Omental fat pad (tissue), 4 donors: ENCODE measurements around the gene FOXO6. TPM values are rescaled to one million over a fixed set of nuclear protein-coding genes. Genes with fewer than 3 reads are reported as not detected.
A peak's percentile ranks its signal among the peaks of the same experiment; 100 is the strongest.

ENCODE experiments used
- ATAC-seq: fragments of 150-250 bp; one replicate; pipeline ENCODE4 v1.9.1; 2016; ENCODE audit warnings: mild to moderate bottlenecking, moderate library complexity; ENCODE audit not compliant: low FRiP score
- DNase-seq: peaks from one replicate; pipeline ENCODE4 v3.0.0-alpha.2; 2019; ENCODE audit warnings: low spot score
- total RNA-seq, 4 donors: library from RNA; depleted of rRNA; stranded (reverse); fragments of >200 nt; gene quantifications; one replicate each; pipeline ENCODE4 v1.1.0, GENCODE V29; 2016
- TF ChIP-seq, protein P1 (sequence below), 3 donors: fragments of 450-650 bp; IDR thresholded peaks; one replicate each; pipeline ENCODE4 v1.5.1; 2016 to 2017; ENCODE audit warnings: antibody characterized with exemption in 3 of 3, mild to moderate bottlenecking in 3 of 3, moderate library complexity in 2 of 3

FOXO6 gene
- under 1 TPM in 3 of 4 donors, not detected in 1; 0.12 to 0.93 (median 0.31) TPM for total RNA-seq

DNA sequence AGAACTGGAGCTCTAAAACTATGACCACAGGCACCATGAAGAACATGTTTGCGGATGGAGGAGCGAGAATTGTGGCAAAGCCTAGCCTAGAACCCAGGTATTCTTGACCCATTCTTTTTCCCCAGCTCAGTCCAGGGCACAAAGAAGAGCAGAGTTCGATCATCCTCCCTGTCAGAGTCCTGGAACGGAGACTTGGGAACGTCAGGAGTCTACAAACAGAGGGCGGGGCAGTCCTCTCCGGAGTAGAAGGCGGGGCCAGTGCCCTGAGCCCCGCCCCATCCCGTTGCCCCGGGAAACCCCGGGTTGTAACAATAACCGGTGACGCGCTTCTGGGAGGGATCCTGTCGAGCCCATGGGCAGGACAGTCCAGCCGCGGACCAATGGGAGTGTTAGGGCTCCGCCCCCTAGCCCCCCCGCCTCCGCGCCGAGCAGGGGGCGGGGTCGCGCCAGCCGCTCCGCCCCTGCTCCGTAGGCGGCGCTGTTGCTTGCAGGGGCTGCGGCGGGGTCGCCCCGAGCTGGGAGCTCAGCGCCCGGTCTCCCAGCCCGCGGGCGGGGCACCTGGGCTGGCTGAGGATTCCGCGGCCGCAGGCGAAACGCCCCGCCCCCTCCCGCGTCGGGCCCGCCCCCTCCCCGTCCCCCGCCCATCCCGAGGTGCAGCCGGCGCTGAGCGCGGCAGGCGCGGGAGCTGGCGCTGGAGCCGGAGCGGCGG lies at the start of gene FOXO6:
FOXO6 (plus strand) TSS at position 649 of the 709 bp plus-strand sequence.
- peak; percentile 98 for DNase-seq
- peak; percentile 93 for ATAC-seq
- TF ChIP-seq, protein P1, sequence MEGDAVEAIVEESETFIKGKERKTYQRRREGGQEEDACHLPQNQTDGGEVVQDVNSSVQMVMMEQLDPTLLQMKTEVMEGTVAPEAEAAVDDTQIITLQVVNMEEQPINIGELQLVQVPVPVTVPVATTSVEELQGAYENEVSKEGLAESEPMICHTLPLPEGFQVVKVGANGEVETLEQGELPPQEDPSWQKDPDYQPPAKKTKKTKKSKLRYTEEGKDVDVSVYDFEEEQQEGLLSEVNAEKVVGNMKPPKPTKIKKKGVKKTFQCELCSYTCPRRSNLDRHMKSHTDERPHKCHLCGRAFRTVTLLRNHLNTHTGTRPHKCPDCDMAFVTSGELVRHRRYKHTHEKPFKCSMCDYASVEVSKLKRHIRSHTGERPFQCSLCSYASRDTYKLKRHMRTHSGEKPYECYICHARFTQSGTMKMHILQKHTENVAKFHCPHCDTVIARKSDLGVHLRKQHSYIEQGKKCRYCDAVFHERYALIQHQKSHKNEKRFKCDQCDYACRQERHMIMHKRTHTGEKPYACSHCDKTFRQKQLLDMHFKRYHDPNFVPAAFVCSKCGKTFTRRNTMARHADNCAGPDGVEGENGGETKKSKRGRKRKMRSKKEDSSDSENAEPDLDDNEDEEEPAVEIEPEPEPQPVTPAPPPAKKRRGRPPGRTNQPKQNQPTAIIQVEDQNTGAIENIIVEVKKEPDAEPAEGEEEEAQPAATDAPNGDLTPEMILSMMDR (IDR thresholded peaks at IDR 0.05), result no peak

DNA sequence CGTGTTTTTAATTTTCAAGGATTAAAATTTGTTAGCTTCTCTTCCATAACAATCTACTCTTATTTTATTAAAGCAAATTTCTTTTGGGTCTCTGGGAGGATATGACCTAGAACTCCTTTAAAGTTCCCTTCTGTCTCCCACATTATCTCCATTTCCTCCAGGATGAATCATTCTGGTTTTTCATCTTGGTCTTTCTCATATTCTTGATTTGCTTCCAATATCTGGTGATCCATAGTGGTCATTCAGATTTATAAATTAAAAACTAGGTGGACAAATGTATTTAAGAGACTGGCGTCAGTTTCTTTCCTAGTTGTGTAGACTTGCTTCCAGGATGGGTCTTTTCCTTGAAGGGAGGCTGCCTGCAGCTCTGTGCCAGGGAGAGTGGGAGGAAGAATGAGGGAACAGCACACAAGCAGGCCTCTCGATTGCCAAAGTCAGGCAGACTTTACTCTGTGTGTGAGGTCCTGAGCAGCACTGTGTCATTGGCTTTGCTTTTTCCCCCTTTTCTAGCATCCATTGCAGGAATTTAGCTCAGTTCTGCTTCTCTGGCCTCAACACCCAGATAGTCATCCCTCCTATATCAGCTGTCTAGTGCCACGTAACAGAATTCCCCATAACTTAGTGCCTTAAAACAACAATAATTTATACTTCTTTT lies 48.1 kb upstream of the FOXO6 start:
- ATAC-seq (peak; percentile 27), DNase-seq (no peak)

DNA sequence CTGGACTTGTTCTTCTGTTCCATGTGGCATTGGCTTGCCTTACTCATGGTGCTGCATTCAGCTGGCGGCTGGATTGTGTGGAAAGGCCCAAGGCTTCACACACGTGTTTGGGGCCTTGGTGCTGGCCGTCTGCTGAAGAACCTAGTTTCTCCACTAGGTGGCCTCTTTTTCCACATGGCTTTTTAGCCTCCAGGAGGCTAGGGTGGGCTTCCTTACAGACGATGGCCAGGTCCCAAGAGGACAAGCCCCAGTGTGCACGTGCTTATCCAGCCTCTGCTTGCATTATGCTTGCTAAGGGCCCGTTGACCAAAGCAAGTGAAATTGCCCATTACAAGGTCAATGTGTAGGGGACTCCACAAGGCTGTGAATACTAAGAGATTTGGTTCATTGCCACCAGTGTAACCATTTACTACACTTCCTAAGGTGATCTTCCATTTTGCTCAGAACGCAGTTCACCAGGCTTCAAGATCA lies 47.5 kb upstream of the FOXO6 start:
- DNase-seq, result no peak
- TF ChIP-seq, protein P1 (IDR thresholded peaks at IDR 0.05), result no peak
- ATAC-seq, result peak; percentile 26

More for the DNA sequence above, 48.1 kb upstream of the FOXO6 start:
- TF ChIP-seq, protein P1 (IDR thresholded peaks at IDR 0.05), result no peak

DNA sequence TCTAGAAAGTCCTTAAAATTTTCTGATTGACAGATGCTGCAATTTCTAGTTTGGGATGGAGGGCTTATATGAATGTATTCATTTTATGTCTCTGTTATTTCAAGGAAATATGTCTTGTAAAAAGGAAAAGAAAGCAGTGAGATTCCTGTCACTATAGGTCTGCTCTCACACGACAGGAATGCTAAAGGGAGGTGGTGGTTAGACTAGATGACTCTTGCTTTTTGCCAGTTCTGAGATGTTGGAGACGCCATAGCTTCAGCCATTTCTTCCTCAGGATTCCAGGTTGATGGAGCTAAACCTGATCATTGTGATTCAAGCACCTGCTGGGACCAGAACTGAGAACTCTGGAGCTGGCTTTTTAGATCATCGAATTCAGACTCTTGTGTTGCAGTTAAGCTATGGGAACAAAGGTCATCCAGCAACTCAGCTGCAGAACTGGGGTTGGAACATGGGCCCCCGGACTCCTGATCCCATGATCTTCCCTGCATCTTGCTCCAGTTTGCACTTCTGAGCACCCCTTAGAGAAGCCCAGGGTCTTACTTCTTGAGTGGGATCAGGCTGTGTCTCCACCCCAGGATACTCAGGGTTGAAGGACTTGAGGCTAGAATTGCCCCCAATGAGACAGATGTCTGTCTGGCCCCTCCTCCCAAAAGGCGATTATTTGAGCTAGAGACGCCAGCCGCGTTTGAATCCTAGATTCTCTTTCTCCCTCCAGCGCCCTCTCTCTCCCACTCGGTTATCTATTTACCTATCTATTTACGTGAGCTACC lies 46.7 kb upstream of the FOXO6 start:
- ATAC-seq (no peak), DNase-seq (no peak)
- TF ChIP-seq, protein P1 (IDR thresholded peaks at IDR 0.05), result no peak

DNA sequence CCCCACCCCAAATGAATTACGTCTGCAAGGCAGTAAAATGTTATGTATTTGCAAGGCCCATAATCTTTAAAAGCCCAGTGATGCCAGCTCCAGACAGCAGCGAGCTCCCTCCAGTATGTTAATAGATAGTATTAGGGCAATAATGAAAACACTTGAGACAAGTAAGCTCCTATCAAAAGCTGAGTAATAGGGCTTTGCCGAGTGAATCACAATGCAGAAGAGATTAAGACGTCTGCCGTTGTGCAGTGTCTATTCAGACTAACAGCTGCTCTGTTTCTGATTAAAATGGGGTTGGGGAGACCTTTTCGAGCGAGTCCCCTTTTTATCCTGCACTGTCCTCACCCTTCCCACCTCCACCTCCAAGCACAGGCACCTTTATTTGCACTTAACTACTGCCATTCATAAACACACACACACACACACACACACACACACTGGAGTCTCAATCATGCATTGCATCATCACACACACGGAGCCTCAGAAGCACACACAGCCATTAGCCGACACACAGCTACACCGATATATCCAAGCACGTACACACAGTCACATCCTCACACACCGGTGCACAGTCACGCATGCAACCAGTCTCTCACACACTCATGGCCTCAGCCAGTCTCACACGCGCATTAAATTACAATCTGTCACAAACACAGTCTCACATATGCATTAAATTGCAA lies 46.0 kb upstream of the FOXO6 start:
- ATAC-seq (no peak), DNase-seq (no peak)
- TF ChIP-seq, protein P1 (IDR thresholded peaks at IDR 0.05), result no peak

DNA sequence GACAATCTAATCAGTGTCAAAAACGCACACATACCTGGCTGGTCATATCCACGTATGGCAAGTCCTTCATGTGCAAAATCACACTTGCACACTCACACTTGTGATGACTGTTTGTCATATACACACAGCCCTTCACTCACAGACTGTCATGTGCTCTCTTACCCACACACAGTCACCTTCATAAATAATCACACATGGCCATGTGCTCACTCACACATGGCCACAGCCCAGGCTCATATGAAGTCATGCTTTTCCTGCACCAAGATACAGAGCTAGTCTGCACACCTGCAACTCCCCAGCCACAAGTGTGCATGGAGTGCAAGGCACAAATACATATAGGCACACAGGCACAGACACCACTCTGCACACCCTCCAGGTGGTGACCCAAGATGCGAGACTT lies 45.4 kb upstream of the FOXO6 start:
- DNase-seq (no peak), ATAC-seq (no peak)
- TF ChIP-seq, protein P1 (IDR thresholded peaks at IDR 0.05), result no peak
